Prostate gland (tissue), 2 donors: ENCODE data around the gene RBP2.

Experiments used
- CTCF ChIP-seq, 4 experiments: fragments of 200-600 bp in 2 of 4; fragments of 450-650 bp in 2 of 4; sonication (generic) in 2 of 4; IDR thresholded peaks; 1 replicate in 3 of 4; 2 replicates in 1 of 4; pipeline ENCODE4 v1.5.1; 2016 to 2019; ENCODE audit warnings: antibody characterized with exemption in 4 of 4, mild to moderate bottlenecking in 2 of 4, moderate library complexity in 2 of 4
- POLR2AphosphoS5 ChIP-seq: sonication (generic); formaldehyde crosslinking; IDR thresholded peaks from one replicate; pipeline ENCODE4 v1.6.1; 2017; ENCODE audit warnings: antibody characterized with exemption

GRCh38 chr3:139470199-139470598 is 6.1 kb downstream of the RBP2 start:
- TF ChIP-seq POLR2AphosphoS5: no peak
- TF ChIP-seq CTCF (IDR thresholded peaks at IDR 0.05): no peak
